CD14-positive monocyte (primary cell): ENCODE results near the gene FBXW11. TPM values are rescaled to one million over a fixed set of nuclear protein-coding genes. Genes with fewer than 3 reads are reported as not detected.

ENCODE experiments used
- DNase-seq, 3 donors: peaks; one replicate each; pipeline ENCODE4 v3.0.0-alpha.2; 2011 to 2022
- H2AFZ ChIP-seq: 2 replicates; pipeline ENCODE4 v1.6.0; 2012; ENCODE audit warnings: mild to moderate bottlenecking, low read depth, low read length, inconsistent platforms; ENCODE audit not compliant: insufficient read depth, poor library complexity, severe bottlenecking
- H3K27ac ChIP-seq, 2 donors: 1 replicate in 1 of 2; 2 replicates in 1 of 2; pipeline ENCODE4 v1.5.1; 2012 to 2013; ENCODE audit warnings: low read length in 2 of 2, control low read depth in 1 of 2, inconsistent platforms in 1 of 2, low read depth in 1 of 2, mild to moderate bottlenecking in 1 of 2
- H3K27me3 ChIP-seq, 2 donors: one replicate each; pipeline versions ENCODE4 v1.6.0 to v1.6.1; 2011 to 2013; ENCODE audit warnings: low read length in 2 of 2; ENCODE audit not compliant: control insufficient read depth in 2 of 2, insufficient read depth in 2 of 2
- H3K36me3 ChIP-seq, 2 donors: replicated peaks in 1 of 2; 1 replicate in 1 of 2; 2 replicates in 1 of 2; pipeline versions ENCODE4 v1.5.1 to v1.6.1; 2012 to 2013; ENCODE audit warnings: low read length in 2 of 2, control low read depth in 1 of 2, inconsistent platforms in 1 of 2, mild to moderate bottlenecking in 1 of 2; ENCODE audit not compliant: insufficient read depth in 2 of 2, control insufficient read depth in 1 of 2
- H3K4me1 ChIP-seq, 2 donors: 1 replicate in 1 of 2; 2 replicates in 1 of 2; pipeline versions ENCODE4 v1.5.1 to v1.6.1; 2012 to 2013; ENCODE audit warnings: low read length in 2 of 2, control low read depth in 1 of 2, inconsistent platforms in 1 of 2, mild to moderate bottlenecking in 1 of 2, moderate library complexity in 1 of 2; ENCODE audit not compliant: insufficient read depth in 2 of 2, control insufficient read depth in 1 of 2
- H3K4me2 ChIP-seq: replicated peaks from 2 replicates; pipeline ENCODE3; 2012; ENCODE audit warnings: low read length, moderate library complexity, mild to moderate bottlenecking; ENCODE audit not compliant: poor library complexity, severe bottlenecking; ENCODE audit errors: extremely low read depth
- H3K4me3 ChIP-seq, 3 experiments: fragments of 200-600 bp in 1 of 3; sonication (generic) in 1 of 3; replicated peaks in 1 of 3; 1 replicate in 2 of 3; 2 replicates in 1 of 3; pipeline ENCODE4 v1.5.1; 2011 to 2013; ENCODE audit warnings: low read length in 3 of 3, mild to moderate bottlenecking in 3 of 3, control low read depth in 2 of 3, low read depth in 2 of 3, inconsistent platforms in 1 of 3, moderate library complexity in 1 of 3
- H3K79me2 ChIP-seq: 2 replicates; pipeline ENCODE4 v1.6.0; 2012; ENCODE audit warnings: mild to moderate bottlenecking, control low read depth, inconsistent platforms, low read length, moderate library complexity; ENCODE audit not compliant: insufficient read depth
- H3K9ac ChIP-seq: 2 replicates; pipeline ENCODE4 v1.6.0; 2017; ENCODE audit warnings: low read length, mild to moderate bottlenecking; ENCODE audit not compliant: insufficient read depth, poor library complexity, severe bottlenecking
- H3K9me3 ChIP-seq, 2 donors: replicated peaks in 1 of 2; 1 replicate in 1 of 2; 2 replicates in 1 of 2; pipeline versions ENCODE4 v1.5.1 to v1.6.1; 2012 to 2013; ENCODE audit warnings: low read length in 2 of 2, control low read depth in 1 of 2; ENCODE audit not compliant: control insufficient read depth in 1 of 2, insufficient read depth in 1 of 2
- H4K20me1 ChIP-seq: 2 replicates; pipeline ENCODE4 v1.6.0; 2012; ENCODE audit warnings: mild to moderate bottlenecking, low read length, control low read depth, moderate library complexity; ENCODE audit not compliant: insufficient read depth
- H3K27ac Mint-ChIP-seq, 7 donors: one replicate each; pipeline ENCODE4 v1.8.0; 2020; ENCODE audit warnings: mild to moderate bottlenecking in 7 of 7, mixed read lengths in 7 of 7, moderate library complexity in 6 of 7, inconsistent platforms in 2 of 7
- H3K27me3 Mint-ChIP-seq, 3 donors: one replicate each; pipeline ENCODE4 v1.8.0; 2021 to 2022; ENCODE audit warnings: low read depth in 3 of 3, mild to moderate bottlenecking in 3 of 3, mixed read lengths in 3 of 3, moderate library complexity in 3 of 3, inconsistent platforms in 1 of 3
- H3K36me3 Mint-ChIP-seq, 2 donors: one replicate each; pipeline ENCODE4 v1.8.0; 2020; ENCODE audit warnings: mixed read lengths in 2 of 2, inconsistent platforms in 1 of 2, mild to moderate bottlenecking in 1 of 2
- H3K4me1 Mint-ChIP-seq: one replicate; pipeline ENCODE4 v1.8.0; 2020; ENCODE audit warnings: mild to moderate bottlenecking, mixed read lengths
- H3K4me3 Mint-ChIP-seq, 2 donors: one replicate each; pipeline ENCODE4 v1.8.0; 2020; ENCODE audit warnings: mild to moderate bottlenecking in 2 of 2, mixed read lengths in 2 of 2, moderate library complexity in 1 of 2
- H3K9me3 Mint-ChIP-seq, 7 donors: one replicate each; pipeline ENCODE4 v1.8.0; 2020 to 2022; ENCODE audit warnings: mixed read lengths in 7 of 7, mild to moderate bottlenecking in 6 of 7, moderate library complexity in 6 of 7, inconsistent platforms in 2 of 7
- WGBS: methylation state at CpG from one replicate; pipeline ENCODE4 v1.1.5; 2013; ENCODE audit warnings: missing lambda C conversion rate; ENCODE audit not compliant: insufficient coverage; 5-methylcytosine and 5-hydroxymethylcytosine counted together
- intact Hi-C, 2 donors: fragments of 100-400 bp; cut with micrococcal nuclease; formaldehyde crosslinking; loops; one replicate each; pipeline versions ENCODE4 v1.15.0 to v1.15.1; 2023
- polyA plus RNA-seq, 3 donors: library from polyadenylated mRNA; depleted of rRNA in 1 of 3; unstranded in 2 of 3; stranded (reverse) in 1 of 3; fragments of 300-500 nt in 2 of 3; fragments of >200 nt in 1 of 3; fragmentation: Illumina TruSeq in 2 of 3; gene quantifications; 1 replicate in 2 of 3; 2 replicates in 1 of 3; pipeline ENCODE4 v1.2.3, GENCODE V29; 2012 to 2021
- TF ChIP-seq, protein P1 (sequence below): fragments of 200-600 bp; IDR thresholded peaks from one replicate; pipeline ENCODE4 v1.8.0; 2022; ENCODE audit warnings: antibody characterized with exemption, mild to moderate bottlenecking

The FBXW11 gene
- polyA plus RNA-seq, 3 donors = 15.0 to 24.5 (median 18.2) TPM

- peak; percentile 30 to 50 (median 50) for DNase-seq
- TF ChIP-seq, protein P1, sequence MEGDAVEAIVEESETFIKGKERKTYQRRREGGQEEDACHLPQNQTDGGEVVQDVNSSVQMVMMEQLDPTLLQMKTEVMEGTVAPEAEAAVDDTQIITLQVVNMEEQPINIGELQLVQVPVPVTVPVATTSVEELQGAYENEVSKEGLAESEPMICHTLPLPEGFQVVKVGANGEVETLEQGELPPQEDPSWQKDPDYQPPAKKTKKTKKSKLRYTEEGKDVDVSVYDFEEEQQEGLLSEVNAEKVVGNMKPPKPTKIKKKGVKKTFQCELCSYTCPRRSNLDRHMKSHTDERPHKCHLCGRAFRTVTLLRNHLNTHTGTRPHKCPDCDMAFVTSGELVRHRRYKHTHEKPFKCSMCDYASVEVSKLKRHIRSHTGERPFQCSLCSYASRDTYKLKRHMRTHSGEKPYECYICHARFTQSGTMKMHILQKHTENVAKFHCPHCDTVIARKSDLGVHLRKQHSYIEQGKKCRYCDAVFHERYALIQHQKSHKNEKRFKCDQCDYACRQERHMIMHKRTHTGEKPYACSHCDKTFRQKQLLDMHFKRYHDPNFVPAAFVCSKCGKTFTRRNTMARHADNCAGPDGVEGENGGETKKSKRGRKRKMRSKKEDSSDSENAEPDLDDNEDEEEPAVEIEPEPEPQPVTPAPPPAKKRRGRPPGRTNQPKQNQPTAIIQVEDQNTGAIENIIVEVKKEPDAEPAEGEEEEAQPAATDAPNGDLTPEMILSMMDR = peak; percentile 89
- H3K4me1 Mint-ChIP-seq = peaks cover 24% of the 10 kb centered on the region
These were observed 98.6 kb downstream of the FBXW11 start for GRCh38 chr5:171907725-171908343.

GRCh38 chr5:171906703-171907590 is 99.5 kb downstream of the FBXW11 start:
- Mint-ChIP-seq H3K4me1 (peaks cover 24% of the 10 kb centered on the region), H3K4me3 (no peak overlapping the region), H3K9me3 (no peaks in the 10 kb centered on the region), H3K27me3 (peaks cover 0 to 2% (median 0%) of the 10 kb centered on the region in 3 donors), H3K36me3 (peaks cover 26 to 28% of the 10 kb centered on the region in 2 donors), H3K27ac (peak overlapping the region in 1 of 7 donors; percentile 32)
- Histone ChIP-seq H3K79me2 (peaks cover 40% of the 10 kb centered on the region), H2AFZ (no peak overlapping the region), H3K4me1 (peaks cover 15 to 16% of the 10 kb centered on the region in 2 donors), H3K4me2 (no peak overlapping the region), H3K27me3 (no peaks in the 10 kb centered on the region), H3K9ac (no peak overlapping the region), H3K4me3 (no peak overlapping the region), H4K20me1 (peaks cover 56% of the 10 kb centered on the region), H3K36me3 (peaks cover 3 to 33% of the 10 kb centered on the region in 2 donors), H3K9me3 (no peaks in the 10 kb centered on the region), H3K27ac (no peak overlapping the region)
- 77% methylated on average over 4 of the region's 7 CpGs for WGBS
- intact Hi-C loops = loop anchor here (5.0 kb wide), 2 partner anchors 425 to 490 kb away; partner anchors contain the start of gene FGF18 (in 2 of the 2)
- TF ChIP-seq, protein P1 = no peak
- no peak for DNase-seq

More at GRCh38 chr5:171907725-171908343, 98.6 kb downstream of the FBXW11 start:
- Mint-ChIP-seq H3K36me3 (peaks cover 26 to 28% of the 10 kb centered on the region in 2 donors), H3K4me3 (no peak overlapping the region), H3K9me3 (no peaks in the 10 kb centered on the region), H3K27me3 (peaks cover 0 to 2% (median 0%) of the 10 kb centered on the region in 3 donors), H3K27ac (no peak overlapping the region)
- Histone ChIP-seq H3K27me3 (no peaks in the 10 kb centered on the region), H3K27ac (no peak overlapping the region), H2AFZ (no peak overlapping the region), H4K20me1 (peaks cover 62% of the 10 kb centered on the region), H3K4me3 (no peak overlapping the region), H3K36me3 (peaks cover 3 to 33% of the 10 kb centered on the region in 2 donors), H3K9ac (no peak overlapping the region), H3K4me2 (no peak overlapping the region), H3K79me2 (peaks cover 34% of the 10 kb centered on the region), H3K4me1 (peaks cover 15 to 16% of the 10 kb centered on the region in 2 donors), H3K9me3 (no peaks in the 10 kb centered on the region)
- WGBS = 0% methylated on average over 1 of the region's 4 CpGs
- intact Hi-C loops = loop anchor here (5.0 kb wide), 2 partner anchors 426 to 491 kb away; partner anchors contain the start of gene FGF18 (in 2 of the 2)
